ENCODE results near the gene NLGN2.

DNA sequence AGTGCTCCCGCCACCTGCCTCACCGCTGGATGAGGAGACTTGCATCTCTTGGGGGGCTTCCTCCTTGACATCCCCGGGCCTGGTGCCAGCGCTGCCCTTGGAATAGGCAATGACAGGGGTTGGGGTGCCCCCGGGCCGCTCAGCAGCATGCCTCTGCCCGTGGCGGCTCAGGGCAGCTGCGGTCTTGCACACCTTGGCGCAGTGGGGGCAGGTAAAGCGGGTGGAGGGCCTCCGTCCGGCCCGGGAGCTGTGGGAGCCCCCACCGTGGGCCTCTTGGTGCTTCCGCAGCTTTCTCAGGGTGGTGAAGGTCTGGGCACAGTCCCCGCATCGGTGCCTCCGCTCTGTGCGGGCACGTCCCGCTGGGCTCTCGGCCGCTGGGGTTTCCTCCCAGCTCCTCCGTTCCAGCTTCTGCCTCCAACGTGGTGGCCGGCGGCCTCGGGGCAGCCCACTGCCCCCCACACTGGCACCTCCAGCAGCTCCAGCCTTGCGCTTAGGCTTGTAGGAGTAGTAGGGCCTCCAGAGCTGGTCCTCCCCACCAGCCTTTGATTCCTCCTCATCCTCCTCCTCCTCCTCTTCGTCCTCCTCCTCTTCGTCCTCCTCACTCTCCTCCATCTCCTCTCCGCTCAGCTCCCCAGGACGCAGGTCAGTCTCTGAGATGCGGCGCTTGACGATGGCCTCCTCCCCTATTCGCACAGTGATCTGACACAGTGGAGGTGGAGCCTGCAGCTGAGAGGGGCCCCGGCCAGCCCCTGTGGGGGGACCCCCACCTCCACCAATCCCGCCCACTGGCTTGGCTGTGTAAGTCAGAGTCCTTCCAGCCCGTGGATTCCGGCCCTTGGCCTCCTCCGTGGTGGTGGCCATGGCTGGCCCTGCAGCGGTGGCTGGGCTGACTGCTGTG, 55.1 kb downstream of the NLGN2 start:
- TF ChIP-seq TAF1 (IDR thresholded peaks at IDR 0.05; ENCODE audit: low read depth, low read length) (no peak), SPI1 (IDR thresholded peaks at IDR 0.05; ENCODE audit: low read depth, low read length) (no peak), POLR2A (IDR thresholded peaks at IDR 0.05; ENCODE audit: low read depth, low read length) (no peak), POLR2AphosphoS5 (IDR thresholded peaks at IDR 0.05; ENCODE audit: low read depth, low read length) (no peak), PAX5 (IDR thresholded peaks at IDR 0.05; ENCODE audit: insufficient read depth, low read length, severe bottlenecking) (no peak), POU2F2 (IDR thresholded peaks at IDR 0.05; ENCODE audit: low read depth, low read length) (no peak)
